Brain microvascular endothelial cell (primary cell): ENCODE data around the gene FCHSD2.

Source experiments
- DNase-seq: peaks from one replicate; pipeline ENCODE4 v3.0.0-alpha.2; 2020
- H3K27ac ChIP-seq: fragments of 250-450 bp; sonication (Bioruptor Pico); 2 replicates; pipeline ENCODE4 v1.5.1; 2020; ENCODE audit warnings: mild to moderate bottlenecking, moderate library complexity
- H3K27me3 ChIP-seq: fragments of 250-450 bp; sonication (Bioruptor Pico); replicated peaks from 2 replicates; pipeline ENCODE4 v1.5.1; 2020; ENCODE audit warnings: mild to moderate bottlenecking
- H3K36me3 ChIP-seq: fragments of 250-450 bp; sonication (Bioruptor Pico); replicated peaks from 2 replicates; pipeline ENCODE4 v1.5.1; 2020; ENCODE audit warnings: mild to moderate bottlenecking
- H3K4me3 ChIP-seq: 2 replicates; pipeline ENCODE4 v1.5.1; 2011; ENCODE audit warnings: low read depth, mild to moderate bottlenecking, control low read depth, low read length, moderate library complexity
- in situ Hi-C: cut with HindIII; loops from 2 replicates; pipeline ENCODE4 v1.10.0; 2017; ENCODE audit warnings: low sequenced_read_pairs, low pct_ligation_motif_present
- TF ChIP-seq, protein P1 (sequence below): IDR thresholded peaks from 2 replicates; pipeline ENCODE4 v1.5.1; 2011; ENCODE audit warnings: low read depth, mild to moderate bottlenecking, moderate library complexity, low read length, control low read depth, inconsistent platforms; ENCODE audit errors: missing control alignments

FCHSD2 gene

DNA sequence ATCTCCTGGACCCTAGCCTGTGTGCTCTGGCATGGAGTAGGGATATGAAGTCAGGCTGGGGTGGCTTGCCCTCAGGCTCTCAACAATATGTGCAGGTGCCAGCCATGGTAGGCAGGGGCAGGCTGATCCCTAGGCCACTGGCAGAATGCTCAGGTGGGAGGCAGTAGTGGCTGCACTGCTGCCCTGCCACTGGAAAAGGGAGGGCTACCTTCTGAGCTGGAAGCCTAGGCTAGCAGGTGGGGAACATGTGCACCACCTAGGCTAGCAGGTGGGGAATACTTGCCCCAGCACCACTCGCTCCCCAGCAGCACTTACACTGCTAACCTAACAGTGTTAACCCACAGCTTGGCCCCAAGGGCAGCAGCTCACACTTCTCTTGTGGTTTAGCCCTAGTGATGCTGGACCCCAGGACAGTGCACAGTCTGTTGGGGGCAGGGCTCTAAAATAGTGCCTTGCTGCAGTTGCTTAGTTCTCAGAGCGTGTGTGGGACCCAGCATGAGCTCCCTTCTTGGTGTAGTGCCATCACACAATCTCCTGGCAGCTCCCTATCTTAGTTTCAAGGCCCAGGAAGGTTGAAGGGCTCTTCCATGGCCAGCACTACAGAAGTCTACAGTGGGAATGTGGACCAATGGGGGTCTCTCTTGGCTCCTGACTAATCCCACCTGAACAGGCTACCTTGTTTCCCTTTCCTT, 130.8 kb downstream of the FCHSD2 start:
- TF ChIP-seq, protein P1, sequence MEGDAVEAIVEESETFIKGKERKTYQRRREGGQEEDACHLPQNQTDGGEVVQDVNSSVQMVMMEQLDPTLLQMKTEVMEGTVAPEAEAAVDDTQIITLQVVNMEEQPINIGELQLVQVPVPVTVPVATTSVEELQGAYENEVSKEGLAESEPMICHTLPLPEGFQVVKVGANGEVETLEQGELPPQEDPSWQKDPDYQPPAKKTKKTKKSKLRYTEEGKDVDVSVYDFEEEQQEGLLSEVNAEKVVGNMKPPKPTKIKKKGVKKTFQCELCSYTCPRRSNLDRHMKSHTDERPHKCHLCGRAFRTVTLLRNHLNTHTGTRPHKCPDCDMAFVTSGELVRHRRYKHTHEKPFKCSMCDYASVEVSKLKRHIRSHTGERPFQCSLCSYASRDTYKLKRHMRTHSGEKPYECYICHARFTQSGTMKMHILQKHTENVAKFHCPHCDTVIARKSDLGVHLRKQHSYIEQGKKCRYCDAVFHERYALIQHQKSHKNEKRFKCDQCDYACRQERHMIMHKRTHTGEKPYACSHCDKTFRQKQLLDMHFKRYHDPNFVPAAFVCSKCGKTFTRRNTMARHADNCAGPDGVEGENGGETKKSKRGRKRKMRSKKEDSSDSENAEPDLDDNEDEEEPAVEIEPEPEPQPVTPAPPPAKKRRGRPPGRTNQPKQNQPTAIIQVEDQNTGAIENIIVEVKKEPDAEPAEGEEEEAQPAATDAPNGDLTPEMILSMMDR, result no peak

GRCh38 chr11:73009972-73010371, 132.1 kb downstream of the FCHSD2 start:
- peaks cover 2% of the 10 kb centered on the region for H3K36me3 ChIP-seq
- in situ Hi-C loops, result no loop called here

More for the DNA sequence above, 130.8 kb downstream of the FCHSD2 start:
- Histone ChIP-seq H3K4me3 (no peak overlapping the region), H3K27me3 (no peaks in the 10 kb centered on the region), H3K27ac (no peak overlapping the region), H3K36me3 (peaks cover 2% of the 10 kb centered on the region)
- DNase-seq, result no peak
- in situ Hi-C loops, result no loop called here

GRCh38 chr11:73004088-73004487, 138.0 kb downstream of the FCHSD2 start:
- Histone ChIP-seq H3K4me3 (no peak overlapping the region), H3K27me3 (no peaks in the 10 kb centered on the region), H3K27ac (no peak overlapping the region), H3K36me3 (no peaks in the 10 kb centered on the region)
- in situ Hi-C loops, result no loop called here
- DNase-seq, result no peak
- TF ChIP-seq, protein P1, result no peak

More at GRCh38 chr11:73009972-73010371, 132.1 kb downstream of the FCHSD2 start:
- Histone ChIP-seq H3K27ac (no peak overlapping the region), H3K27me3 (no peaks in the 10 kb centered on the region), H3K4me3 (no peak overlapping the region)
- no peak for DNase-seq
- TF ChIP-seq, protein P1, result no peak

GRCh38 chr11:73003088-73003487, 139.0 kb downstream of the FCHSD2 start:
- in situ Hi-C loops, result no loop called here
- Histone ChIP-seq H3K4me3 (no peak overlapping the region), H3K27me3 (no peaks in the 10 kb centered on the region), H3K36me3 (no peaks in the 10 kb centered on the region), H3K27ac (no peak overlapping the region)
- TF ChIP-seq, protein P1, result no peak
- no peak for DNase-seq

DNA sequence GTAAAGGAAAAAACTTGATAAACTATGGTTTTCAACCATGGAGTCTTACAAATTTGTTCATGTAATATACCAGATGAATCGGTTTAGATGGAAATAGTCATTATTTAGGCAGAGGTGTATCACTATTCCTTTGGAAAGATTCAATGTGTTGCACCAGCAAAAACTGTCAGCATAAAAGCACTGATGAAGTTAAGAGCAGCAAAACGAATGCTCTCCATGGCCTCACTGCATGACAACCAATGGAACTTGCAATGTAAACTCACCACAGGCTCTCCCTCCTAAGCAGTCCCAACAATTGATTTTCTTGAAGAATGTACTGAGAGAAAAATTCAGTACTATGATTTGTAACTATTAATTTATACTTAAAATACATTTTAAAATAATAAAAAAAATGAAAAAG, 139.9 kb downstream of the FCHSD2 start:
- TF ChIP-seq, protein P1, result no peak
- H3K27me3 ChIP-seq, result no peaks in the 10 kb centered on the region
- no peak for DNase-seq
- no peak overlapping the region for H3K4me3 ChIP-seq
- H3K36me3 ChIP-seq, result no peaks in the 10 kb centered on the region
- H3K27ac ChIP-seq, result no peak overlapping the region
- in situ Hi-C loops, result no loop called here

DNA sequence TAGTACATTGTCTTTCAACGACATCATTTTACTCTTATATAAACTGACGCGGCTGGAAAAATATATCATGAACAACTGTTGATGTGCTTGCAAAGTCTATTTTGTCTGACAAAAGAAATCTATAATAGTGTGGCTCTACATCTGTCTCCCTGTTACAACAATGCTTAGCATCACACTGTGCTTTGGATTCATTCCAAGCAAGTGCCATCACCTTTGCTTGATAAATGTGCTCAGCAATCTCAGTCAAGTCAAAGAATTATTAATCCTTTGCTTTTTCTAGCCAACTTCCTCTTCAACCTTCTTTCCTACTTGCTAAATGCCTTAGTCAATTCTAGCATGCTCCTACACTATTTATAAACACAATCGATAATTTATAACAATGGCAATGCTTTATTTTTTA, 140.5 kb downstream of the FCHSD2 start:
- Histone ChIP-seq H3K36me3 (no peaks in the 10 kb centered on the region), H3K27ac (no peak overlapping the region), H3K27me3 (no peaks in the 10 kb centered on the region), H3K4me3 (no peak overlapping the region)
- TF ChIP-seq, protein P1, result no peak
- in situ Hi-C loops, result no loop called here
- no peak for DNase-seq
